Activated CD8-positive, alpha-beta memory T cell treated with anti-CD3 and anti-CD28 coated beads, Interleukin-2, amount 10 ng/mL, durations not matched to agents 7 days and 5 days (primary cell): ENCODE data around the gene TEDC2. TPM values are rescaled to one million over a fixed set of nuclear protein-coding genes. Genes with fewer than 3 reads are reported as not detected.

Experiments
- ATAC-seq: fragments of 150-1000 bp; cut with Tn5 transposase; one replicate; pipeline ENCODE4 v1.10.0; 2021; ENCODE audit warnings: moderate library complexity
- CTCF ChIA-PET: fragments of 350-600 bp; sonication (Branson Sonifier 250); formaldehyde crosslinking; loops from one replicate; lab custom pipeline; 2021; ENCODE audit warnings: antibody characterized with exemption; lab: Charles Lee
- DNase-seq: peaks from one replicate; pipeline ENCODE4 v3.0.0-alpha.2; 2020
- H3K27ac Mint-ChIP-seq: one replicate; pipeline ENCODE4 v1.8.0; 2021; ENCODE audit warnings: mild to moderate bottlenecking, mixed read lengths
- H3K27me3 Mint-ChIP-seq: one replicate; pipeline ENCODE4 v1.8.0; 2021; ENCODE audit warnings: mixed read lengths
- H3K36me3 Mint-ChIP-seq: one replicate; pipeline ENCODE4 v1.8.0; 2021; ENCODE audit warnings: mild to moderate bottlenecking, mixed read lengths
- H3K4me1 Mint-ChIP-seq: one replicate; pipeline ENCODE4 v1.8.0; 2021; ENCODE audit warnings: mixed read lengths
- H3K4me3 Mint-ChIP-seq: one replicate; pipeline ENCODE4 v1.8.0; 2021; ENCODE audit warnings: mild to moderate bottlenecking, moderate library complexity, mixed read lengths
- H3K9me3 Mint-ChIP-seq: one replicate; pipeline ENCODE4 v1.8.0; 2022; ENCODE audit warnings: low read depth, mixed read lengths
- total RNA-seq, 2 experiments: library from RNA; stranded (reverse); gene quantifications; one replicate each; pipeline ENCODE4 v1.2.3, GENCODE V29; 2021

TEDC2 gene
- total RNA-seq, 2 experiments from 2014 or later, result 24.9 to 27.5 TPM

DNA sequence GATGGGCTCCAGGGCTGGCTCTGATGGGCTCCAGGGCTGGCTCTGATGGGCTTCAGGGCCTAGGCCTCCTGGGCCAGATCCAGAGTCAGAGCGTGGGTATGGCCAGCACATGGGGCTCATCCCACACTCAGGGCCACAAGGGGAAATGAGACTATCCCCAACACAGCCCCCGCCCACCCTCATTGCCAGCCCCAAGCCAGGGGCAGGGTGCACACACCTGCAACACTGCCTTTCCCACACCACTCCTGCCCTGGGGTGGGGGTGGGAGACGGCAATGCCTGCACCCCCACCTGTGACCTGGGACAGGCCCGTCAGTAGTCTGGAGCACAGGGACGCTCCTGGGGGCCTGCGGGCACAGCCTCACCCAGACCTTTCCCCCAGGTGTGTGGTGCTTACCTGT lies 39.5 kb downstream of the TEDC2 start:
- H3K9me3 Mint-ChIP-seq, result no peaks in the 10 kb centered on the region
- no peak overlapping the region for H3K27ac Mint-ChIP-seq
- H3K4me1 Mint-ChIP-seq, result no peaks in the 10 kb centered on the region
- DNase-seq (no peak), ATAC-seq (no peak)
- no peak overlapping the region for H3K4me3 Mint-ChIP-seq
- CTCF ChIA-PET, result interaction anchor here (1.2 to 2.5 kb wide), 4 partner anchors 13 to 248 kb away, joined by 3 to 14 read pairs (median 11); partner anchors contain the start of genes ECI1 and TEDC2
- H3K36me3 Mint-ChIP-seq, result peaks cover 2% of the 10 kb centered on the region
- no peaks in the 10 kb centered on the region for H3K27me3 Mint-ChIP-seq

GRCh38 chr16:2499890-2500429 lies 40.1 kb downstream of the TEDC2 start:
- no peak for ATAC-seq
- CTCF ChIA-PET, result interaction anchor here (1.2 to 2.5 kb wide), 9 partner anchors 10 to 249 kb away, joined by 3 to 14 read pairs (median 10); partner anchors contain the start of genes ECI1 and TEDC2

GRCh38 chr16:2500430-2500917 lies 40.6 kb downstream of the TEDC2 start:
- ATAC-seq (peak; percentile 6), DNase-seq (no peak)
- Mint-ChIP-seq H3K27me3 (no peaks in the 10 kb centered on the region), H3K27ac (no peak overlapping the region), H3K36me3 (peaks cover 2% of the 10 kb centered on the region), H3K4me3 (no peak overlapping the region), H3K9me3 (no peaks in the 10 kb centered on the region), H3K4me1 (no peaks in the 10 kb centered on the region)
- CTCF ChIA-PET, result interaction anchor here (0.6 to 2.5 kb wide), 34 partner anchors 11 to 427 kb away, joined by 3 to 16 read pairs (median 5); partner anchors contain the start of genes ABCA3, AMDHD2, ATP6V0C and CCNF

More at GRCh38 chr16:2499890-2500429, 40.1 kb downstream of the TEDC2 start:
- Mint-ChIP-seq H3K36me3 (peaks cover 2% of the 10 kb centered on the region), H3K4me3 (no peak overlapping the region), H3K4me1 (no peaks in the 10 kb centered on the region), H3K27me3 (no peaks in the 10 kb centered on the region), H3K9me3 (no peaks in the 10 kb centered on the region), H3K27ac (no peak overlapping the region)
- no peak for DNase-seq

DNA sequence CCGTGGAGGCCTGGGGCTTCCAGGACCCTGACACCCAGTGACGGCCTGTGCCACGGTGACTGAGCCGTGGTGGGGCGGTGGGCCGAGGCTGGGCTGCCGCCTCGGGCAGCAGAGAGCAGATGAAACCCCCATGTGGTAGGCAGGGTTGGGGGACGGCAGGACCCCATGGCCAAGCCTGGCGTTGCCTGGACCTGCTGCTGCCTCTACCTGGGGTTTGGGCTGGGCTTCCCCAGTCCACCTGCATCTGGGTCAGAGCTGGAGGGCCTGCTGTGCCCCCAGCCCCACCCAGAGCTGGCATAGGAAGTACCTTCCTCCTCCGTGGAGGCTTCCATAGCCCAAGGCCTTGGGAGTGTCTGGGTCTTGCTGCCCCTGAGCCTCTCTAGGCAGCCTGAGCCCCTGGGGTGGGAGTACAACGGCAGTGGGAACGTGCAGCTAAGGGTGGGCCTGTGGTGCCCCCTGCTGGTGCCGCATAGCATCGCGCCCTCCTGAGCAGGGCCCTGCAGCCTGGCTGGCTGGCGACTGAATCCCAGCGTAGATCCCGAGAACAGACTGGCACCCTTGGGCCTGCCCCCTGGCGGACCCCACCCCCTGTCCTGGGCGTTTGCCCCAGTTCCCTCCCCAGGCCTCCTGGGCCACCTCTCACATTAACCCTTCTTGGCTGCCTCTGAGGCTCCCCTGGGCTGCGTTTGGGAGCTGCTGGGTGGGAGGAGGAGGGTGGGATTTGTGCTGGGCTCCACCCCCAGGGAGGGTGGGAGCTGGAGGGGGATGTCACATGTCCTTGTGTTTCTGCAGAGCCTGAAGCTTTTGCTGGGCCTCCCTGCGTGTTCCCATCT lies 41.2 kb downstream of the TEDC2 start:
- ATAC-seq (peak; percentile 98), DNase-seq (peak; percentile 84)
- no peaks in the 10 kb centered on the region for H3K4me1 Mint-ChIP-seq
- H3K27ac Mint-ChIP-seq, result no peak overlapping the region
- no peaks in the 10 kb centered on the region for H3K9me3 Mint-ChIP-seq
- H3K4me3 Mint-ChIP-seq, result no peak overlapping the region
- H3K36me3 Mint-ChIP-seq, result peaks cover 2% of the 10 kb centered on the region
- CTCF ChIA-PET, result interaction anchor here (0.6 to 2.5 kb wide), 42 partner anchors 10 to 489 kb away, joined by 3 to 16 read pairs (median 5); partner anchors contain the start of genes ABCA3, AMDHD2, ATP6V0C and CCNF
- no peaks in the 10 kb centered on the region for H3K27me3 Mint-ChIP-seq

DNA sequence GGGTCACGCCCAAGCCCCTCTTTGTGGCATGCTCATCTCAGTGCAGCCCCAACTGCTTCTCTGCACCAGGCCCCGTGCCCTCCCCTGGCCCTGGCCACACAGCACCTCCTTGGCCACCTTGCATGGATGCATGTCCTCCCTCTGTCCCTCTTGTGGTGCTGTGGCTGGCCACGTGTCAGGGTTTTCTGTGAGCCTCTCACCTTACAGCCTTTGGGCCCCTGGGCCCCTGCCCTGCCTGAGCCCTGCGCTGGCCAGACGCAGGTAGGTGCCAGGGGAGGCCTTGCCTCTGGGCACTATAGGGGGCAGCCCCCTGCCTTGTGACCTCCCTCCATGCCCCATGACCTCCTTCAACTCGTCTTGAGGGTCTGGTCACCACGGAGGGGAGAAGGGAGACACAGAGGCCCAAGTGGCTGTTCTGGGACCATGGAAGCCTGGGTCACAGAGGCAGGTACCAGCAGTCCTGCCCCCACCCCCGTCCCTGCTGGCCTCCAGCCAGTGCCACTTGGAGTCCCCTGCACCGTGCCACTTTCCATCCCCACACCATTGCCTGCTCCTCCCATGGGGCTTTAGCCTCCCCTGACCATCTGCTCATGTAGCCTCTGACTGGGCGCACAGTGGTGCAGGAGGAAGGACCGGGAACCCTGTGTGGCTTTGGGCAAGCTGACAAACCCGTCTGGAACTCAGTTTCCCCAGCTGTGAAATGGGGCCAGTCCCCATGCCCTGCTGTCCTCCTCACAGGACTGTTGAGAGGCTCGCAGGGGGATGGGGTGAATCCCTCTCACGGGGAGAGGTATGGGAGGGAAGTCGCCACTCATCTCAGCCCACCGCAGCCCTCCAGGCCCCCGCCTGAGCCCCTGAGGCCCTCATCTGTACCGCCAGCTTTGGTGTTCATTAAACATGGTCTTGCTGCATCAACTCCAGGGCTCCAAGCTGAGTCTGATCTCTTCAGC lies 42.3 kb downstream of the TEDC2 start:
- H3K27me3 Mint-ChIP-seq, result no peaks in the 10 kb centered on the region

GRCh38 chr16:2505695-2506094 lies 45.8 kb downstream of the TEDC2 start:
- DNase-seq, result no peak
- Mint-ChIP-seq H3K4me3 (no peak overlapping the region), H3K4me1 (peaks cover 8% of the 10 kb centered on the region), H3K27me3 (no peaks in the 10 kb centered on the region), H3K27ac (no peak overlapping the region), H3K36me3 (no peaks in the 10 kb centered on the region), H3K9me3 (no peaks in the 10 kb centered on the region)
- CTCF ChIA-PET, result interaction anchor here (1.3 kb wide), 1 partner anchor 311 kb away, joined by 3 read pairs; no protein-coding TSS in a partner anchor
- no peak for ATAC-seq

More for the DNA sequence above, 42.3 kb downstream of the TEDC2 start:
- Mint-ChIP-seq H3K4me3 (no peak overlapping the region), H3K9me3 (no peaks in the 10 kb centered on the region), H3K4me1 (peaks cover 2% of the 10 kb centered on the region), H3K27ac (no peak overlapping the region), H3K36me3 (peaks cover 2% of the 10 kb centered on the region)
- CTCF ChIA-PET, result interaction anchor here (0.6 to 2.5 kb wide), 33 partner anchors 9 to 490 kb away, joined by 3 to 16 read pairs (median 5); partner anchors contain the start of genes ABCA3, AMDHD2, ATP6V0C and ECI1
- DNase-seq, result no peak
- no peak for ATAC-seq

DNA sequence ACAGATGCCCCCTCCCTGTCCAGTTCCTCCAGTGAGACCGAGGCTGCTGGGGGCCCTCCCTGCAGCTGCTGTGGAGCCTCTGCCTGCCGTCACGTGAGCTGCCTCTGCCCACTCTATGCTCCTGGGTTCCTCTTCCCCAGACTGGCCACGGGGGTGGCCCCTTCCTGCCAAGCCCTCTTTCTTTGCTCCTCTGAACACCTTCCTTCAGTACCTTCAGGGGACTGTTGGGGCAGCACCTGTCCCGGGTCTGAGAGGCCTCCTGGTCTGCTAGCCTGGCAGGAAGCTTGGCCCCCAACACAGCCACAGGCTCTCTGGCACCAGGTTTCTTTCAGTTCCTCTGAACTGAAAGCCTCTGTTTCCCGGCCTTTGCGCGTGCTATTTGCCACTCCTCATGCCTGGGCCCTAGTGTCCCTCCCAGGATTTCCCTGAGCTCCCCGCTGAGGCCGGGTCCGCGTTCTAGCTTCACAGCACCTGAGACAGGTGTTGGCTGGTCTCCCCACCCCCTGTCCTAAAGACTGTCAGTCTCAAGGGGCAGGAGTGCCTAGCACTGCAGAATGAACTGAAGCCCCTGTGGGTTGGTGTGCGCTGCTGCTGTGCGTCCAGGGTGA lies 47.2 kb downstream of the TEDC2 start:
- peak; percentile 66 for ATAC-seq
- no peak overlapping the region for H3K27ac Mint-ChIP-seq
- H3K4me1 Mint-ChIP-seq, result peaks cover 8% of the 10 kb centered on the region

GRCh38 chr16:2507665-2508064 lies 47.8 kb downstream of the TEDC2 start:
- CTCF ChIA-PET, result interaction anchor here (1.5 kb wide), 1 partner anchor 257 kb away, joined by 4 read pairs; the partner anchor contains the start of gene ECI1
- no peaks in the 10 kb centered on the region for H3K36me3 Mint-ChIP-seq
- H3K4me1 Mint-ChIP-seq, result peaks cover 11% of the 10 kb centered on the region
- no peaks in the 10 kb centered on the region for H3K9me3 Mint-ChIP-seq
- ATAC-seq (no peak), DNase-seq (no peak)
- no peaks in the 10 kb centered on the region for H3K27me3 Mint-ChIP-seq
- H3K27ac Mint-ChIP-seq, result no peak overlapping the region
- no peak overlapping the region for H3K4me3 Mint-ChIP-seq

More for the DNA sequence above, 47.2 kb downstream of the TEDC2 start:
- Mint-ChIP-seq H3K36me3 (no peaks in the 10 kb centered on the region), H3K27me3 (no peaks in the 10 kb centered on the region), H3K4me3 (no peak overlapping the region), H3K9me3 (no peaks in the 10 kb centered on the region)
- CTCF ChIA-PET, result interaction anchor here (1.5 kb wide), 1 partner anchor 256 kb away, joined by 4 read pairs; the partner anchor contains the start of gene ECI1
- DNase-seq, result no peak

DNA sequence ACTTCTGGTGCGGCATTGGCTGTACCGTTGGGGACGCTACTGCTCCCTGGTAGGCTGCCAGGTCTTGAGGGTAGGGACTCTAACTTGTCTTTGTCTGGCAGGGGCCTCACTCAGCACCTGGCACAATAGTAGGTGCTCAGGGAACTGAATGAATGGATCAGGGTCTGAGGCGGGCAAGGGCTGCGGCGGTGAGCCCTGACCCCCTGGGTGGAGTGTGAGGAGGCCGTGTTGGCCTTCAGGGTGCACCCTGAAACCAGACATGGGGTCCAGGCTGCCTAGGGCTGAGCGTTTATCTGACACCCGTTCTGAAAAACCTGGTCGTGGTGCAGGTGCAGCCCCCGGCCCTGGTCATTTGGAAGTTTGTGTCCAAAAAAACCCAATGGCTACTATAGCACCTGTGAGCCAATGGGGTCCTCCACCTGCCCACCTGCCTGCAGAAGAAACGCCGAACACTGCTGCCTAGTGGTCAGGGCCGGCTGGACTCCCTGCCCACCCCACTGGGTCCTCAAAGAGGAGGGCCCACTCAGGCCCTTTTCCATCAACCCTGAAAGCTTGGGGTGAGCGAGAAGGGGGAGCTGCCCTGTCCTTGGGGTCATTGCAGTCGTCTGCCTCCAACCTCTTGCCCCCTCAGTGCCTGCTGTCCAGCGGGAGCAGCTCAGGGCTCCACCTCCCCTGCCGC lies 49.0 kb downstream of the TEDC2 start:
- CTCF ChIA-PET, result no interaction called here
- Mint-ChIP-seq H3K4me1 (peaks cover 19% of the 10 kb centered on the region), H3K9me3 (no peaks in the 10 kb centered on the region), H3K36me3 (no peaks in the 10 kb centered on the region), H3K4me3 (no peak overlapping the region), H3K27ac (no peak overlapping the region), H3K27me3 (no peaks in the 10 kb centered on the region)
- DNase-seq, result no peak
- ATAC-seq, result no peak

- no peak for DNase-seq
- peaks cover under 1% of the 10 kb centered on the region for H3K36me3 Mint-ChIP-seq
- CTCF ChIA-PET, result interaction anchor here (1.0 to 1.7 kb wide), 2 partner anchors 10 to 171 kb away, joined by 3 to 5 read pairs; partner anchors contain the start of gene ABCA3
These were observed 51.4 kb downstream of the TEDC2 start for GRCh38 chr16:2511128-2511800.

DNA sequence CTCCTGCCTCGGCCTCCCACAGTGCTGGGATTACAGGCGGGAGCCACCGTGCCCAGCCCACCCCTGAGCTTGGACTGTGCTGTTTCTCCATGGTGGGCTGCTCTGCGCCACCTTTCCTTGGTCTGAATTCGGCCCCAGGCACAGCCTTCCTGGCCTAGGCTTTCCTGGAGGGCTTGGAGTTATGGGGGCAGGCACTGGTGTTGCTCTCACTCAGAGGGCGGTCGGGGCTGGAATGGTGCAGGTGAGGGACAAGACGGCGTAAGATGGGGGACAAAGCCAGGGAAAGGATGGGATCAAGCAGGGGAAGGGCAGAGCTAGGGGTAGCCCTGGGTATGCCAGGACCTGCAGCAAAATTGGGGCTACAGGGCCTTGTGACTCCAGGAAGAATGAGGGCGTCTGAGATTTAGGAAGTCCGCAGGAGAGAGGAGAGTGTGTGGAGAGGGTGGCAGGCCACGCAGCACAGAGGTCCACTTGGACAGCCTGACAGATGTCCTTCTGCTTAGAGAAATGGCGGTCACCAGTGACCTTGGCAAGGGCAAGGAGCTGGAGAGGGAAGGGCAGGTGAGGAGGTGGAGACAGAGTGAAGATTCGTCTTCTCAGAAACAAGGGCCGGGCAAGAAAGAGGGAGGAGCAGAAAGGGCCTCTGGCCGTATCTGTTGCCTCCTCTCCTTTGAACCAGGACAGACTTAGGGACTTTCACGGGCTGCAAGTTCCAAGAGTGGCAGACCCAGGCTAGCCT lies 52.3 kb downstream of the TEDC2 start:
- Mint-ChIP-seq H3K36me3 (peaks cover 4% of the 10 kb centered on the region), H3K9me3 (no peaks in the 10 kb centered on the region), H3K27ac (peak overlapping the region; percentile 29), H3K4me1 (peaks cover 42% of the 10 kb centered on the region), H3K27me3 (no peaks in the 10 kb centered on the region), H3K4me3 (peak overlapping the region; percentile 9)
- CTCF ChIA-PET, result interaction anchor here (1.0 to 1.7 kb wide), 3 partner anchors 11 to 172 kb away, joined by 3 to 5 read pairs (median 3); partner anchors contain the start of gene ABCA3
- ATAC-seq (no peak), DNase-seq (no peak)

More at GRCh38 chr16:2511128-2511800, 51.4 kb downstream of the TEDC2 start:
- no peak for ATAC-seq
- Mint-ChIP-seq H3K4me1 (peaks cover 35% of the 10 kb centered on the region), H3K27me3 (no peaks in the 10 kb centered on the region), H3K9me3 (no peaks in the 10 kb centered on the region), H3K4me3 (no peak overlapping the region), H3K27ac (no peak overlapping the region)
